HG03039 (cell line): ENCODE measurements around the gene AHCYL2.
A peak's percentile ranks its signal among the peaks of the same experiment; 100 is the strongest.
"Not testable (repeated sequence)": the region's sequence is repeated elsewhere in the genome, so short reads cannot be mapped to it uniquely, and the experiment has no call there.

Experiments
- ATAC-seq: cut with Tn5 transposase; IDR thresholded peaks from one replicate; pipeline ENCODE4 v1.9.1; 2021; ENCODE audit warnings: mild to moderate bottlenecking, moderate library complexity; ENCODE audit not compliant: unreplicated experiment

Gene AHCYL2

GRCh38 chr7:129412501-129412900, 187.7 kb downstream of the AHCYL2 start:
- no peak for ATAC-seq

- no peak for ATAC-seq
Observed at GRCh38 chr7:129417073-129417472, 192.2 kb downstream of the AHCYL2 start.

GRCh38 chr7:129421717-129422250, 197.0 kb downstream of the AHCYL2 start:
- ATAC-seq: no peak

- ATAC-seq: no peak
Observed at GRCh38 chr7:129422727-129423126, 197.9 kb downstream of the AHCYL2 start.

GRCh38 chr7:129423700-129424410, 199.0 kb downstream of the AHCYL2 start:
- ATAC-seq: no peak

- ATAC-seq: no peak
Observed at GRCh38 chr7:129426482-129426881, 201.7 kb downstream of the AHCYL2 start.

- no peak for ATAC-seq
Observed at GRCh38 chr7:129427526-129428045, 202.8 kb downstream of the AHCYL2 start.

- no peak for ATAC-seq
Observed at GRCh38 chr7:129431911-129432643, 207.2 kb downstream of the AHCYL2 start.

- peak; percentile 89 for ATAC-seq
Observed at GRCh38 chr7:129433847-129434674, 209.2 kb downstream of the AHCYL2 start, which contains the start of gene STRIP2. TSS of gene STRIP2 (plus strand) at chr7:129434432. CDS start at chr7:129434473, 41 bp downstream.

GRCh38 chr7:129434675-129435318, 210.0 kb downstream of the AHCYL2 start:
- no peak for ATAC-seq

- no peak for ATAC-seq
Observed at GRCh38 chr7:129435414-129435829, 210.6 kb downstream of the AHCYL2 start.

GRCh38 chr7:129436335-129436923, 211.6 kb downstream of the AHCYL2 start:
- ATAC-seq: no peak

GRCh38 chr7:129437190-129437589, 212.4 kb downstream of the AHCYL2 start:
- no peak for ATAC-seq

- no peak for ATAC-seq
Observed at GRCh38 chr7:129438281-129438838, 213.5 kb downstream of the AHCYL2 start.

GRCh38 chr7:129438839-129439651, 214.2 kb downstream of the AHCYL2 start:
- no peak for ATAC-seq

GRCh38 chr7:129439963-129440625, 215.3 kb downstream of the AHCYL2 start:
- no peak for ATAC-seq

GRCh38 chr7:129443612-129444011, 218.8 kb downstream of the AHCYL2 start:
- no peak for ATAC-seq

- ATAC-seq: not testable (repeated sequence)
Observed at GRCh38 chr7:129444776-129445175, 219.9 kb downstream of the AHCYL2 start.
